ENCODE data around the gene STARD8.

- TF ChIP-seq CTCF (IDR thresholded peaks at IDR 0.05), result no peak
- TF ChIP-seq POLR2A (IDR thresholded peaks at IDR 0.05), result no peak
Measured at GRCh38 chrX:68727696-68728095, 80.2 kb downstream of the STARD8 start.

All from testis (tissue), 2 donors.